K562 (cell line): ENCODE measurements around the gene DNAJC18. TPM values are rescaled to one million over a fixed set of nuclear protein-coding genes. Genes with fewer than 3 reads are reported as not detected.
A peak's percentile ranks its signal among the peaks of the same experiment; 100 is the strongest.

Experiments used
- DDX20 ChIP-seq: fragments of 450-650 bp; IDR thresholded peaks from 2 replicates; pipeline ENCODE4 v1.6.1; 2016; ENCODE audit warnings: missing genetic modification characterization, low read depth, mild to moderate bottlenecking, missing compliant biosample characterization, moderate library complexity
- ETV5 ChIP-seq: sonication (generic); formaldehyde crosslinking; IDR thresholded peaks from 2 replicates; pipeline ENCODE4 v1.4.0; 2020; ENCODE audit warnings: low read depth, mild to moderate bottlenecking, missing genetic modification reagents
- KHSRP ChIP-seq: fragments of 450-650 bp; IDR thresholded peaks from 2 replicates; pipeline ENCODE4 v1.6.1; 2017
- MTA3 ChIP-seq: fragments of 450-650 bp; formaldehyde crosslinking; IDR thresholded peaks from 2 replicates; pipeline ENCODE4 v1.6.1; 2017; ENCODE audit warnings: mild to moderate bottlenecking, borderline replicate concordance
- NUFIP1 ChIP-seq: fragments of 450-650 bp; IDR thresholded peaks from 2 replicates; pipeline ENCODE4 v1.6.1; 2018; ENCODE audit not compliant: partially characterized antibody
- TCFL5 ChIP-seq: fragments of 250-450 bp; sonication (Bioruptor Pico); conservative IDR thresholded peaks from 2 replicates; pipeline ENCODE4 v1.6.1; 2021; ENCODE audit warnings: mild to moderate bottlenecking, moderate library complexity, matching md5 sums
- ZNF134 ChIP-seq: fragments of 250-450 bp; sonication (Bioruptor Pico); conservative IDR thresholded peaks from 2 replicates; pipeline ENCODE4 v1.4.0; 2020
- polyA plus RNA-seq, 8 experiments: library from polyadenylated mRNA; depleted of rRNA in 4 of 8; stranded (reverse) in 5 of 8; unstranded in 3 of 8; fragments of >200 nt; fragmentation: Nextera tagmentation in 2 of 8; fragmentation: Illumina TruSeq in 1 of 8; extraction: Ambion mirVana in 2 of 8; extraction: Trizol in 1 of 8; gene quantifications; 2 replicates each; pipeline versions ENCODE4 v1.2.1 to v1.2.3, GENCODE V29; 2011 to 2014; ENCODE audit warnings: inconsistent platforms in 1 of 8, missing spikeins in 1 of 8
- total RNA-seq, 7 experiments: library from RNA; depleted of rRNA in 6 of 7; stranded (reverse); fragments of >200 nt in 6 of 7; fragmentation: Illumina TruSeq in 2 of 7; extraction: Trizol in 2 of 7; gene quantifications; 2 replicates each; pipeline versions ENCODE4 v1.2.1 to v1.2.3, GENCODE V29; 2011 to 2021; ENCODE audit warnings: low replicate concordance in 1 of 7
- TF ChIP-seq, protein P1 (sequence below): fragments of 450-650 bp; IDR thresholded peaks from 2 replicates; pipeline ENCODE4 v1.6.1; 2018; ENCODE audit not compliant: partially characterized antibody
- TF ChIP-seq, protein P2 (sequence below): fragments of 450-650 bp; IDR thresholded peaks from 2 replicates; pipeline ENCODE4 v1.6.1; 2017; ENCODE audit warnings: mild to moderate bottlenecking, moderate library complexity
- TF ChIP-seq, protein P3 (sequence below), 2 experiments: fragments of 450-650 bp; IDR thresholded peaks; 2 replicates each; pipeline ENCODE4 v1.6.1; 2016

Gene DNAJC18
- total and polyA plus RNA-seq, 9 of the 15 experiments (the other 6 are each of a cell fraction or from before 2014, with no cell fraction given), result 1.5 to 13.3 (median 7.5) TPM

DNA sequence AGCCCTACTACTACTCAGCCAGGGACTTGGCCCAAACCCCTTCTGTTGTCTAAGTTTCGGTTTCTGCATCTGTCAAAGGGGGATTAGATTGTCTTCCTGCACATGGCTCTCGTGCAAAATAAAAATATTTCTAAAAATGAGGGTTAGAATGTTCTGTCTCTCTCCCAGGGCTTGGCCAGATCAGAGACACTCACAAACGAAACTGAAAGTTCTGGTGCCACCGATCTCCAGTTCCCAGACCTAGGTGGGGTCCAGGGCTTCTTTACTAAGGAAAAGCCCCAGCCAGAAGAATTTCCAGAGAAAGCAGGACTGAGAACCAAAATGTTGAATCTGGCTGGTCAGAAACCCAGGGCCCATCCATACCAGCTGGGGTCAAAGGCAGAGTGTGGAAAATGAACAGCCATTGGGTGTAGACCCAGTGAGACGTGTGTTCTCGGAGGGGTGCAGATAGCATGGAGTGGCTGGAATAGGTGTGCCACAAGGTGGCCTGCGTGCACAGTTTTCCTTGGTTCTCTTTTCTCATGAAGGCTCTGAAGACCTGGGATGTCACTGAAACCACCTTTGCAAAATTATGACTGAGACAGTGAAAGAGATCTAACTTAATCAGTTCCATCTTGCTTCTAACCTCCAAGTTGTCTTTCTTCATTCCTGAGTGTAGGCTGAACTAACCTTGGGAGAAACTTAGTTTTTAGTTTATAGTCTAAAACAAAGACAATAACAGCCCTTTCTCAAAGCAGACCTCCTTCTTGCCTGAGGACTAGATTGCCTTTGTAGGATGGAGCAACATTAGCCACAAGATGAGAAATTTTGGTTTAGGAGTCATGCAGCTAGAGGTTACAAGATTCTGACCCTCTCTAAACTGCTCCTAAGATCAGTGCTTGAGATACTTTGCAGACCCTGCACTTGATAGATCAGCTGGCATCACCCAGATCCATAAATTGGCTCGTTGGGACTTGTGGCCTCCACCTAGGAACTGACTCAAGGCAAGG is 54.0 kb downstream of the DNAJC18 start (continued):
- TF ChIP-seq, protein P1, sequence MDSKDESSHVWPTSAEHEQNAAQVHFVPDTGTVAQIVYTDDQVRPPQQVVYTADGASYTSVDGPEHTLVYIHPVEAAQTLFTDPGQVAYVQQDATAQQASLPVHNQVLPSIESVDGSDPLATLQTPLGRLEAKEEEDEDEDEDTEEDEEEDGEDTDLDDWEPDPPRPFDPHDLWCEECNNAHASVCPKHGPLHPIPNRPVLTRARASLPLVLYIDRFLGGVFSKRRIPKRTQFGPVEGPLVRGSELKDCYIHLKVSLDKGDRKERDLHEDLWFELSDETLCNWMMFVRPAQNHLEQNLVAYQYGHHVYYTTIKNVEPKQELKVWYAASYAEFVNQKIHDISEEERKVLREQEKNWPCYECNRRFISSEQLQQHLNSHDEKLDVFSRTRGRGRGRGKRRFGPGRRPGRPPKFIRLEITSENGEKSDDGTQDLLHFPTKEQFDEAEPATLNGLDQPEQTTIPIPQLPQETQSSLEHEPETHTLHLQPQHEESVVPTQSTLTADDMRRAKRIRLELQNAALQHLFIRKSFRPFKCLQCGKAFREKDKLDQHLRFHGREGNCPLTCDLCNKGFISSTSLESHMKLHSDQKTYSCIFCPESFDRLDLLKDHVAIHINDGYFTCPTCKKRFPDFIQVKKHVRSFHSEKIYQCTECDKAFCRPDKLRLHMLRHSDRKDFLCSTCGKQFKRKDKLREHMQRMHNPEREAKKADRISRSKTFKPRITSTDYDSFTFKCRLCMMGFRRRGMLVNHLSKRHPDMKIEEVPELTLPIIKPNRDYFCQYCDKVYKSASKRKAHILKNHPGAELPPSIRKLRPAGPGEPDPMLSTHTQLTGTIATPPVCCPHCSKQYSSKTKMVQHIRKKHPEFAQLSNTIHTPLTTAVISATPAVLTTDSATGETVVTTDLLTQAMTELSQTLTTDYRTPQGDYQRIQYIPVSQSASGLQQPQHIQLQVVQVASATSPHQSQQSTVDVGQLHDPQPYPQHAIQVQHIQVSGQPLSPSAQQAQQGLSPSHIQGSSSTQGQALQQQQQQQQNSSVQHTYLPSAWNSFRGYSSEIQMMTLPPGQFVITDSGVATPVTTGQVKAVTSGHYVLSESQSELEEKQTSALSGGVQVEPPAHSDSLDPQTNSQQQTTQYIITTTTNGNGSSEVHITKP, result peak; percentile 30
- peak; percentile 23; the same call in 1 of the 2 replicates for TF ChIP-seq MTA3
- TF ChIP-seq, protein P2, sequence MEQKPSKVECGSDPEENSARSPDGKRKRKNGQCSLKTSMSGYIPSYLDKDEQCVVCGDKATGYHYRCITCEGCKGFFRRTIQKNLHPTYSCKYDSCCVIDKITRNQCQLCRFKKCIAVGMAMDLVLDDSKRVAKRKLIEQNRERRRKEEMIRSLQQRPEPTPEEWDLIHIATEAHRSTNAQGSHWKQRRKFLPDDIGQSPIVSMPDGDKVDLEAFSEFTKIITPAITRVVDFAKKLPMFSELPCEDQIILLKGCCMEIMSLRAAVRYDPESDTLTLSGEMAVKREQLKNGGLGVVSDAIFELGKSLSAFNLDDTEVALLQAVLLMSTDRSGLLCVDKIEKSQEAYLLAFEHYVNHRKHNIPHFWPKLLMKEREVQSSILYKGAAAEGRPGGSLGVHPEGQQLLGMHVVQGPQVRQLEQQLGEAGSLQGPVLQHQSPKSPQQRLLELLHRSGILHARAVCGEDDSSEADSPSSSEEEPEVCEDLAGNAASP, result no peak
- TF ChIP-seq ZNF134 (CRISPR knock-in tag), result 0 out of 2 replicates have a peak, but pooled peaks have one; percentile 11
- no peak for TF ChIP-seq TCFL5 (CRISPR knock-in tag)
- TF ChIP-seq, protein P3, sequence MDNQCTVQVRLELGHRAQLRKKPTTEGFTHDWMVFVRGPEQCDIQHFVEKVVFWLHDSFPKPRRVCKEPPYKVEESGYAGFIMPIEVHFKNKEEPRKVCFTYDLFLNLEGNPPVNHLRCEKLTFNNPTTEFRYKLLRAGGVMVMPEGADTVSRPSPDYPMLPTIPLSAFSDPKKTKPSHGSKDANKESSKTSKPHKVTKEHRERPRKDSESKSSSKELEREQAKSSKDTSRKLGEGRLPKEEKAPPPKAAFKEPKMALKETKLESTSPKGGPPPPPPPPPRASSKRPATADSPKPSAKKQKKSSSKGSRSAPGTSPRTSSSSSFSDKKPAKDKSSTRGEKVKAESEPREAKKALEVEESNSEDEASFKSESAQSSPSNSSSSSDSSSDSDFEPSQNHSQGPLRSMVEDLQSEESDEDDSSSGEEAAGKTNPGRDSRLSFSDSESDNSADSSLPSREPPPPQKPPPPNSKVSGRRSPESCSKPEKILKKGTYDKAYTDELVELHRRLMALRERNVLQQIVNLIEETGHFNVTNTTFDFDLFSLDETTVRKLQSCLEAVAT (IDR thresholded peaks at IDR 0.05), result peak in 1 of 2 experiments; percentile 98; a peak in 3 of 4 replicates
- no peak for TF ChIP-seq KHSRP
- TF ChIP-seq ETV5 (CRISPR knock-in tag), result no peak
- TF ChIP-seq NUFIP1, result no peak
- TF ChIP-seq DDX20 (tag), result no peak
